ENCODE data around the gene SMARCA4. TPM values are rescaled to one million over a fixed set of nuclear protein-coding genes. Genes with fewer than 3 reads are reported as not detected.
"Not testable (repeated sequence)": the region's sequence is repeated elsewhere in the genome, so short reads cannot be mapped to it uniquely, and the experiment has no call there.

The SMARCA4 gene
- total RNA-seq, 1 experiment from 2014 or later: 104 TPM

DNA sequence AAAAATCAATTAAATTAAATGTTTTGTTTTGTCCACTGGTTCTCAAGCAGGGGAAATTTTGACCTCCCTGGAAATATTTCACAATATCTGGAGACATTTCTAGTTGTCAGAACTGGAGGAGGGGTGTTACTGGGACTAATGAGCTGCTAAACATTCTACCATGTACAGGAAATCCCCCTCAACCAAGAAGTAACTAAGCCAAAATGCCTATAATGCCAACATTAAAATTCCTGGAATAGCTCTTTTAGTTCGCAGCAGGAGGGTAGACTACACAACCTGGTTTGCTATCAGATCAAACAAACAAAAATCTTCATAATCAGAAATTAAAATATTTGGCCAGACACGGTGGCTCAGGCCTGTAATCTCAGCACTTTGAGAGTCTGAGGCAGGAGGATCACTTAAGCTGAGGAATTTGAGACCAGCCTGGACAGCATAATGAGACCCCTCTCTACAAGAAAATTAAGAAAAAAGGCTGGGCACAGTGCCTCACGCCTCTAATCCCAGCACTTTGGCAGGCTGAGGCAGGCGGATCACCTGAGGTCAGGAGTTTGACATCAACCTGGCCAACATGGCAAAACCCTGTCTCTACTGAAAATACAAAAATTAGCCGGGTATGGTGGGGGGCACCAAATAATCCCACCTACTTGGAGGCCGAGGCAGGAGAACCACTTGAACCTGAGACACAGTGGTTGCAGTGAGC lies 13.7 kb upstream of the SMARCA4 start:
- peak in 1 of 2 experiments; percentile 72 for DNase-seq (ENCODE audit: low read depth in 1 of 2, low spot score in 2 of 2)
- Histone ChIP-seq H3K27me3 (replicated peaks) (no peaks in the 10 kb centered on the region), H3K36me3 (no peaks in the 10 kb centered on the region), H3K4me3 (no peak overlapping the region), H3K4me1 (replicated peaks) (peaks cover 12% of the 10 kb centered on the region), H3K9me3 (replicated peaks) (no peaks in the 10 kb centered on the region), H3K27ac (peak overlapping the region; percentile 14; the same call in 1 of the 2 replicates)

- Histone ChIP-seq H3K4me3 (no peak overlapping the region), H3K27ac (no peak overlapping the region), H3K27me3 (replicated peaks) (no peaks in the 10 kb centered on the region), H3K4me1 (replicated peaks) (peaks cover 18% of the 10 kb centered on the region), H3K9me3 (replicated peaks) (no peaks in the 10 kb centered on the region; the same call in 1 of the 2 replicates), H3K36me3 (no peaks in the 10 kb centered on the region)
- no peak for DNase-seq (ENCODE audit: low read depth in 1 of 2, low spot score in 2 of 2)
Measured at GRCh38 chr19:10952809-10953208, 8.0 kb upstream of the SMARCA4 start.

DNA sequence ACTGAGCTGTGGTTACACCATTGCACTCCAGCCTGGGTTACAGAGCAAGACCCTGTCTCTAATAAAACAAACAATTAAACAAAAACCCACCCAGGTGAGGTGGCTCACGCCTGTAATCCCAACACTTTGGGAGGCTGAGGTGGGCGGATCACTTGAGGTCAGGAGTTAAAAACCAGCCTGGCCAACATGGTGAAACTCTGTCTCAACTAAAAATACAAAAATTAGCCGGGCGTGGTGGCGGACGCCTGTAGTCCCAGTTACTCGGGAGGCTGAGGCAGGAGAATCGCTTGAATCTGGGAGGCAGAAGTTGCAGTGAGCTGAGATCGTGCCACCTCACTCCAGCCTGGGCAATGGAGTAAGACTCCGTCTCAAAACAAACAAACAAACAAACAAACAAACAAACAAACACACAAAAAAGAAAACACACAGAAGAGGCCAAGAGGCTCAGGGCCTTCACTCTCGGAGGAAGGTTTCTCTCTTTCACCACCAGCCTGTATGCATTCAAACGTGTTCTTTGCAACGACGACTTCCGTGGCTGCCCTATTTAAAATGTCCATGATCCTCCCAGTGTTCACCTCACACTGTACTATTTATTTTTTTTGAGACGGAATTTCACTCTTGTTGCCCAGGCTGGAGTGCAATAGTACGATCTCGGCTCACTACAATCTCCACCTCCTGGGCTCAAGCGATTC lies 1.4 kb upstream of the SMARCA4 start:
- Histone ChIP-seq H3K4me3 (peak overlapping the region; percentile 95), H3K36me3 (peaks cover 14% of the 10 kb centered on the region), H3K4me1 (replicated peaks) (peaks cover 26% of the 10 kb centered on the region)
- H3K27me3 ChIP-seq (replicated peaks); H3K9me3 ChIP-seq (replicated peaks); H3K27ac ChIP-seq; DNase-seq (ENCODE audit: low read depth in 1 of 2, low spot score in 2 of 2): not testable (repeated sequence)

DNA sequence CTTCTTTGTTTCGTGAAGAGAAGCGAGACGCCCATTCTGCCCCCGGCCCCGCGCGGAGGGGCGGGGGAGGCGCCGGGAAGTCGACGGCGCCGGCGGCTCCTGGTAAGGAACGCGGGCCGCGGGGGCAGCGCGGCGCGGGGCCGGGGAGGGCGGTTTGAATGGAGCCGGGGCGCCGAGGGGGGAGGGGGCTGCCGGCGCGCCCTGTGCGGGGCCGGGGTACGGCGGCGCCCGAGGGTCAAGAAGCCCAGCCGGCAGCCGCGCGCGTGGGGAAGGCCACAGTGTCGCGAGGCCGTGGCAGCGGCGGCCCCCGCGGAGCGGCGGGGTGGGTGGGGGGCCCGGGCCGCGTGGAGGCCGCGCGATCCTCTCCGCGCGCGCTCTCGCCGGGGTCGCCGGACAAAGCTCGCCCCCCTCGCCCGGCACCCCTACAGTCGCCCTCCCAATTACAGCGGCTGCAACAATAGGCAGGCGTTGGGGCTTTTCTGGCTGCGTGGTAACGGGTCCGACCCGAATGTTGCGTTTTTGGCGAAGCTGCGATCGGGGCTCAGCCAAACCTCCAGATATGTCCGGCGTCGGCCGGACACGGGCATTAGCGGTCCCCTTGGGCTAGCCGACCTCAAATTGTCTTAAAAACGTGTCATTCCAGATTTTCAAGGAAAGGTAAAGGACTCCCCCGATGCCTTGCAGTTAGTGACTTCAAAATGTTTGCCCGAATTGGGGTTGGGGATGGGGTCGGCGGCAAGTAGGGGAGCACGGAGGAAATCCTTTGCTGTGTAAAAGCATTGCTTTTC lies 437 bp downstream of the SMARCA4 start:
- Histone ChIP-seq H3K4me3 (peak overlapping the region; percentile 95), H3K36me3 (peaks cover 28% of the 10 kb centered on the region), H3K27ac (peak overlapping the region; percentile 87), H3K27me3 (replicated peaks) (no peaks in the 10 kb centered on the region), H3K9me3 (replicated peaks) (0 out of 2 replicates have a peak, but pooled peaks cover 4% of the 10 kb centered on the region), H3K4me1 (replicated peaks) (peaks cover 19% of the 10 kb centered on the region)
- DNase-seq (ENCODE audit: low read depth in 1 of 2, low spot score in 2 of 2): peak in 1 of 2 experiments; percentile 36

- 0 out of 2 replicates have a peak, but pooled peaks cover 4% of the 10 kb centered on the region for H3K9me3 ChIP-seq (replicated peaks)
- H3K27ac ChIP-seq: no peak overlapping the region
- no peaks in the 10 kb centered on the region for H3K27me3 ChIP-seq (replicated peaks)
- H3K36me3 ChIP-seq: peaks cover 30% of the 10 kb centered on the region
- no peak overlapping the region for H3K4me3 ChIP-seq
- H3K4me1 ChIP-seq (replicated peaks): peaks cover 19% of the 10 kb centered on the region
- no peak for DNase-seq (ENCODE audit: low read depth in 1 of 2, low spot score in 2 of 2)
Measured at GRCh38 chr19:10962863-10963262, 2.0 kb downstream of the SMARCA4 start.

DNA sequence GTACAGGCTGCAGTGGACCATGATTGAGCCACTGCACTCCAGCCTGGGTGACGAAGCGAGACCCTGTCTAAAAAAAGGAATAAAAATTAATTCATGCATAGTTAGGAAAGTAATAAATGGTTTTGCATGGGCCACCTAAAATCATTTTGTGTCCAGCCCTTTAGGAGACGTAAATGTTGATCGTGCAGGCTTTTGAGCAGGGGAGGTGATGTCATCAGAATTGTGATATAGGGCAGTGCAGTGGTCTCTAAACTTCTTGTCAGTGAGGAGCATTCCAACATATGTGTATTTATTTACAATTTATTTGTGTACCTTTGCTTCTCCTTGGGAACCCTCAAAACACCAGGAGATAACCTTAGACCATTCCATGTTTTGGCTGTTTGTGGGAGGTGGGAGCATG lies 3.0 kb downstream of the SMARCA4 start:
- H3K4me1 ChIP-seq (replicated peaks): peaks cover 19% of the 10 kb centered on the region
- no peak overlapping the region for H3K4me3 ChIP-seq
- peaks cover 30% of the 10 kb centered on the region for H3K36me3 ChIP-seq
- no peak for DNase-seq (ENCODE audit: low read depth in 1 of 2, low spot score in 2 of 2)
- H3K27ac ChIP-seq: no peak overlapping the region
- 0 out of 2 replicates have a peak, but pooled peaks cover 4% of the 10 kb centered on the region for H3K9me3 ChIP-seq (replicated peaks)
- no peaks in the 10 kb centered on the region for H3K27me3 ChIP-seq (replicated peaks)

DNA sequence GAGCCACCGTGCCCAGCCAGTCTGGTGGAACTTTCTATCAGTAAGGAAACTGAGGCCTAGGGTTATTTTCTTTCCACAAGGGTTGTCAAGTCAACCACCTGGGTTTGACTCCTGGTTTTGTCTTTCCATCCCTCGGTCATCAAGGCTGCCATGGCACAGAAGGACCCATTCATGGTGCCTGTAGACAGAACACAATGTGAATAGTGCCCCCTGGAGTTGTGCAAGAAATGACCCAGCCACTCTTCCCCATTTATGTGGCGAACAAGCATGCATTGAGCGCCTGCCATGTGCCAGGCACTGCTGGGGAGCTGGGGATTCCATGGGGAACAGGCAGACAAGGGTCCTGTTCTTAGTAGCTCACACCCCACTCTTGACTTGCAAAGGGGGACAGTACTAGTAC lies 4.1 kb downstream of the SMARCA4 start:
- Histone ChIP-seq H3K36me3 (peaks cover 30% of the 10 kb centered on the region), H3K27me3 (replicated peaks) (no peaks in the 10 kb centered on the region), H3K27ac (no peak overlapping the region), H3K9me3 (replicated peaks) (0 out of 2 replicates have a peak, but pooled peaks cover 4% of the 10 kb centered on the region), H3K4me1 (replicated peaks) (peaks cover 15% of the 10 kb centered on the region), H3K4me3 (no peak overlapping the region)
- no peak for DNase-seq (ENCODE audit: low read depth in 1 of 2, low spot score in 2 of 2)

DNA sequence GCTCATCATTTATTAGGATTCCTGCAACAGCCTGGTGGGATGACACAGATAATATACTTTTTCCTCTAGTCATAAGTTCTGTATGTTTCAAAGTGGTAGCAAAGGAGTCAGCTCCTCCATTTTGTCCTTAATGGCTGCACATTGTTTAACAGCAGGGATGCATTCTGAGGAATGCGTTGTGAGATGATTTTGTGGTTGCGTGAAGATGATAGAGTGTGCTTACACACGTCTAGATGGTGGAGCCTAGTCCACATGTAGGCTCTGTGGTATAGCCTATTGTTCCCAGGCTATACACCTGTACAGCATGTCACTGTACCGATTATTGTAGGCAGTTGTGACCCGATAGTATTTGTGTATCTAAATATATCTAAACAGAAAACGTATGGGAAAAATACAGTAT lies 4.6 kb downstream of the SMARCA4 start:
- Histone ChIP-seq H3K9me3 (replicated peaks) (no peaks in the 10 kb centered on the region), H3K4me3 (no peak overlapping the region), H3K36me3 (peaks cover 26% of the 10 kb centered on the region), H3K27ac (no peak overlapping the region), H3K27me3 (replicated peaks) (no peaks in the 10 kb centered on the region), H3K4me1 (replicated peaks) (peaks cover 10% of the 10 kb centered on the region)
- DNase-seq (ENCODE audit: low read depth in 1 of 2, low spot score in 2 of 2): no peak

DNA sequence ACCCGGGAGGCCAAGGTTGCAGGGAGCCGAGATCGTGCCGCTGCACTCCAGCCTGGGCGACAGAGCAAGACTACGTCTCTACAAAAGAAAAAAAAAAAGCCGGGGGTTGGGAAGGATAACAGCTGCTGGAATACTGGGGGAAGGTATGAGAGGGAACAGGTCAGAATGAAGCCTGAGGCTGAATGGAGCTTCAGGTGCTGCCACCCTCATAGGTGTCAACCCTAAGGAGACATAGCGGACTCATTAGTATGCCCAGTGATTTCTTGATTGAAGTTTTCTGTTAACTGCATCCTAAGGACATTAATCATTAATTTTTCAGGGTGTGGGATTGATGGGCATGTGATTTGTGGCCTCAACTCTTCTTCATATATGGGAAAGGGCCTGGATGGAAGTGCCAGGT lies 6.0 kb downstream of the SMARCA4 start:
- Histone ChIP-seq H3K27ac (no peak overlapping the region), H3K4me1 (replicated peaks) (peaks cover 10% of the 10 kb centered on the region), H3K36me3 (peaks cover 19% of the 10 kb centered on the region), H3K27me3 (replicated peaks) (no peaks in the 10 kb centered on the region), H3K9me3 (replicated peaks) (no peaks in the 10 kb centered on the region), H3K4me3 (no peak overlapping the region)
- no peak for DNase-seq (ENCODE audit: low read depth in 1 of 2, low spot score in 2 of 2)

GRCh38 chr19:10968527-10969135 lies 7.8 kb downstream of the SMARCA4 start:
- Histone ChIP-seq H3K27ac (no peak overlapping the region), H3K36me3 (peaks cover 16% of the 10 kb centered on the region), H3K4me1 (replicated peaks) (no peaks in the 10 kb centered on the region), H3K4me3 (no peak overlapping the region), H3K27me3 (replicated peaks) (no peaks in the 10 kb centered on the region), H3K9me3 (replicated peaks) (no peaks in the 10 kb centered on the region)
- DNase-seq (ENCODE audit: low read depth in 1 of 2, low spot score in 2 of 2): no peak

GRCh38 chr19:10971107-10971726 lies 10.4 kb downstream of the SMARCA4 start:
- peaks cover 6% of the 10 kb centered on the region for H3K4me1 ChIP-seq (replicated peaks)
- H3K27me3 ChIP-seq (replicated peaks): no peaks in the 10 kb centered on the region
- no peak for DNase-seq (ENCODE audit: low read depth in 1 of 2, low spot score in 2 of 2)
- H3K36me3 ChIP-seq: peaks cover 7% of the 10 kb centered on the region; the same call in 1 of the 2 replicates
- no peaks in the 10 kb centered on the region for H3K9me3 ChIP-seq (replicated peaks)
- H3K4me3 ChIP-seq: no peak overlapping the region
- H3K27ac ChIP-seq: no peak overlapping the region

DNA sequence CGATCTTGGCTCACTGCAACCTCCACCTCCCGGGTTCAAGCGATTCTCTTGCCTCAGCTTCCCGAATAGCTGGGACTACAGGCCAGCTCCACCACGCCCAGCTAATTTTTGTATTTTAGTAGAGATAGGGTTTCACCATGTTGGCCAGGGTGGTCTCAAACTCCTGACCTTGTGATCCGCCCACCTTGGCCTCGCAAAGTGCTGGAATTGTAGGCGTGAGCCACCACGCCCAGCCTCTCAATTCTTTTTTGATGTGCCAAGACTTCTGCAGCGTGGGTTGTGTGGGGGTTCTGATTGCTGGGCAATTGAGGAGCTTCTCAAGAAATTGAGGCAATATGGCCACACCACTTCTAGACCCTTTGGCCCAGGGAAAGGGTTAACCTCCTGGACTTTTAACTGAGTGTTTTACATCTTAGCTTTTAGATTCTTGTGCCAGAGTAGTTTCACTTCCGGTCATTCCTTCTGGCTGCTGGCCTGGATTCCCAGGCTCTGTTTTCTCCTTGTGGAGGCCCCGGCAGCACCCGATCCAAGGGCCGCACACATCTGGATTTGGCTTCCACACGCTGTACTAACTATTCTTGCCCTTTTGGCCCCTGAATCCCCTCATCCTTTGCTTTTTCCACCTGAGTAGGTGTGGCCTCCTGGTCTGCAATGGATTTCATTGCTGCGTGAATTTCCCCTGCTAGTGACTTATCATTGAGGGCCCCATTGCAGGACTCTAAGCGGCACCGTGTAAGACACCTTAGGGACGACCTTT lies 14.7 kb downstream of the SMARCA4 start:
- no peak overlapping the region for H3K27ac ChIP-seq
- H3K27me3 ChIP-seq (replicated peaks): no peaks in the 10 kb centered on the region
- H3K9me3 ChIP-seq (replicated peaks): no peaks in the 10 kb centered on the region
- H3K4me1 ChIP-seq (replicated peaks): peaks cover 6% of the 10 kb centered on the region
- no peak overlapping the region for H3K4me3 ChIP-seq
- H3K36me3 ChIP-seq: 0 out of 2 replicates have a peak, but pooled peaks cover 13% of the 10 kb centered on the region
- no peak for DNase-seq (ENCODE audit: low read depth in 1 of 2, low spot score in 2 of 2)

Measured in SJSA1 (cell line).